ENCODE measurements around the gene MED7. TPM values are rescaled to one million over a fixed set of nuclear protein-coding genes. Genes with fewer than 3 reads are reported as not detected.

MED7 gene
- total and polyA plus RNA-seq, 9 of the 15 experiments (the other 6 are each of a cell fraction or from before 2014, with no cell fraction given) = 4.5 to 38.7 (median 12.2) TPM

DNA sequence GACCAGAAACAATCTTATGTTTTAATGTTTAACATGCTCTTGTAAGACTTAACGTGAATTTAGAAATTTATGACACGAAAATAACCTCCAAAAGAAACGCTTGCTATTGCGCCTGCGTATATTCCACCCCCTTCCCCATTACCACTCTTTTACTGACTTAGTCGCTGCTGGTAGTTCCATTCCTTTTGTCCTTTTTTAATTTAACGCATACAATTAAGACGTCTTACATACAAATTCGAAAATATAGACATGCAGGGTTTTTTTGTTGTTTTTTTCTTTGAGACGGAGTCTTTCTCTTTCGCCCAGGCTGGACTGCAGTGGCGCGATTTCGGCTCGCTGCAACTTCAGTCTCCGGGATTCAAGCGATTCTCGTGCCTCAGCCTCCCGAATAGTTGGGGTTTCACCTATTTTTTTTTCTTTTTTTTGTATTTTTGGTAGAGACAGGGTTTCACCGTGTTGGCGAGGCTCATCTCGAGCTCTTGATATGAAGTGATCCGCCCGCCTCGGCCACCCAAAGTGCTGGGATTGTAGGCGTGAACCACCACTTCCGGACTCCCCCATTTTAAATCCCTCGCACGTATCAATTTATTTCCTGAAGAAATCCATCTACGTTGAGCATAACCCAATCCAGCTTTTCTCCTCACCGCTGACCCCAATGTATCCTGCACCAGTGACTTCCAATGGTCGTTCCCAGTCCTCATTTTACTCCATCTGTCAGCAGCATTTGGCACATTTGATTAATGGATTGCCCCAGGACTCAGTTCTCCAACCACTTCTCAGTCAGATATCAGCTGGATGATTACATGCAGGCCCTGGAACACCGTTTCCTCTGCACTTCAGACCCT lies 684 bp upstream of the MED7 start (continued):
- TF ChIP-seq ZNF395 (CRISPR knock-in tag; IDR thresholded peaks at IDR 0.05) (peak; percentile 33; the same call in 1 of the 2 replicates), CBX3 (IDR thresholded peaks at IDR 0.05; ENCODE audit: borderline replicate concordance in 1 of 2, low read length in 2 of 2) (peak in 1 of 2 experiments; percentile 7; a peak in 1 of 3 replicates), MLLT1 (IDR thresholded peaks at IDR 0.05) (peak in 1 of 2 experiments; percentile 84; a peak in 2 of 4 replicates), MYBL2 (IDR thresholded peaks at IDR 0.05; ENCODE audit: low read depth) (0 out of 2 replicates have a peak, but pooled peaks have one; percentile 3), MYBL2 (CRISPR knock-in tag; IDR thresholded peaks at IDR 0.05; ENCODE audit: borderline replicate concordance) (no peak), HDAC2 (IDR thresholded peaks at IDR 0.05) (no peak), KDM5B (IDR thresholded peaks at IDR 0.05; ENCODE audit: insufficient replicate concordance, low read depth, low read length) (peak; percentile 12), RBBP5 (IDR thresholded peaks at IDR 0.05; ENCODE audit: borderline replicate concordance, insufficient read depth, low read length, poor library complexity, severe bottlenecking) (peak; percentile 9), THRAP3 (IDR thresholded peaks at IDR 0.05; ENCODE audit: borderline replicate concordance) (peak; percentile 59; the same call in 1 of the 2 replicates), GTF2E2 (tag; IDR thresholded peaks at IDR 0.05) (0 out of 2 replicates have a peak, but pooled peaks have one; percentile 10), SRF (CRISPR knock-in tag; IDR thresholded peaks at IDR 0.05) (no peak), HDAC3 (IDR thresholded peaks at IDR 0.05; ENCODE audit: borderline replicate concordance, partially characterized antibody) (peak; percentile 19), ZNF639 (CRISPR knock-in tag; conservative IDR thresholded peaks at IDR 0.05 in 1 of 2, IDR thresholded peaks at IDR 0.05 in 1 of 2) (peak in 1 of 2 experiments; percentile 25; a peak in 1 of 4 replicates), TOE1 (IDR thresholded peaks at IDR 0.05; ENCODE audit: borderline replicate concordance) (0 out of 2 replicates have a peak, but pooled peaks have one; percentile 10), TOE1 (CRISPR knock-in tag; IDR thresholded peaks at IDR 0.05; ENCODE audit: borderline replicate concordance, low read depth) (no peak), ATF1 (CRISPR knock-in tag; IDR thresholded peaks at IDR 0.05) (no peak), ATF1 (tag; IDR thresholded peaks at IDR 0.05) (peak; percentile 66; the same call in 1 of the 2 replicates), CHD2 (IDR thresholded peaks at IDR 0.05; ENCODE audit: low read depth, low read length) (no peak)
- TF ChIP-seq, protein P1, sequence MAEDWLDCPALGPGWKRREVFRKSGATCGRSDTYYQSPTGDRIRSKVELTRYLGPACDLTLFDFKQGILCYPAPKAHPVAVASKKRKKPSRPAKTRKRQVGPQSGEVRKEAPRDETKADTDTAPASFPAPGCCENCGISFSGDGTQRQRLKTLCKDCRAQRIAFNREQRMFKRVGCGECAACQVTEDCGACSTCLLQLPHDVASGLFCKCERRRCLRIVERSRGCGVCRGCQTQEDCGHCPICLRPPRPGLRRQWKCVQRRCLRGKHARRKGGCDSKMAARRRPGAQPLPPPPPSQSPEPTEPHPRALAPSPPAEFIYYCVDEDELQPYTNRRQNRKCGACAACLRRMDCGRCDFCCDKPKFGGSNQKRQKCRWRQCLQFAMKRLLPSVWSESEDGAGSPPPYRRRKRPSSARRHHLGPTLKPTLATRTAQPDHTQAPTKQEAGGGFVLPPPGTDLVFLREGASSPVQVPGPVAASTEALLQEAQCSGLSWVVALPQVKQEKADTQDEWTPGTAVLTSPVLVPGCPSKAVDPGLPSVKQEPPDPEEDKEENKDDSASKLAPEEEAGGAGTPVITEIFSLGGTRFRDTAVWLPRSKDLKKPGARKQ (CRISPR knock-in tag; IDR thresholded peaks at IDR 0.05) = peak; percentile 65; the same call in 1 of the 2 replicates
